HL-60/S4 treated with retinoic acid at 250 ng/mL for 4 days and 3 days (cell line): ENCODE results near the gene EEFSEC.

Experiments used
- in situ Hi-C: fragments of 300-500 bp; cut with MboI; formaldehyde crosslinking; loops from 2 replicates; pipeline ENCODE4 v1.7.0; 2022; ENCODE audit warnings: low sequenced_read_pairs

EEFSEC gene

DNA sequence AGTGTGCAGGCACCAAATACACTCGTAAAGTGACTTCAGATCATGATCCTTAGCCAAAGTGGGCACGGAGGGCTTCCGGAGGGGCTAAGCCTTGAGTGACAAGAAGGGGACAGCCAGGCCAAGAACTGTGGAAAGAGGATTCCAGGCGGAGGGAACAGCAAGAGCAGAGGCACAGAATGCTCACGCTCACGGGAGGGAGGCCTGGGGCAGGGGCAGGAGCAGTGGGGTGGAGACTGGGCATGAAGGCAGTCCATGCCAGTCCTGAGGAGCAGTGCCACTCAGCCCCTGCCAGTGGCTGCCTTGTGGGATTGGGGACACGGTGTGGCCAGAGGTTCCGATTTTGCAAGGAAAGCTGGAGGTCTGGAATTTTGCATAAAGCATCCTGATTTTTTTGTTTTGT, 277.4 kb downstream of the EEFSEC start:
- in situ Hi-C loops = no loop called here

GRCh38 chr3:128431803-128432300, 278.6 kb downstream of the EEFSEC start:
- in situ Hi-C loops = no loop called here

GRCh38 chr3:128432301-128432970, 279.2 kb downstream of the EEFSEC start:
- in situ Hi-C loops = no loop called here

DNA sequence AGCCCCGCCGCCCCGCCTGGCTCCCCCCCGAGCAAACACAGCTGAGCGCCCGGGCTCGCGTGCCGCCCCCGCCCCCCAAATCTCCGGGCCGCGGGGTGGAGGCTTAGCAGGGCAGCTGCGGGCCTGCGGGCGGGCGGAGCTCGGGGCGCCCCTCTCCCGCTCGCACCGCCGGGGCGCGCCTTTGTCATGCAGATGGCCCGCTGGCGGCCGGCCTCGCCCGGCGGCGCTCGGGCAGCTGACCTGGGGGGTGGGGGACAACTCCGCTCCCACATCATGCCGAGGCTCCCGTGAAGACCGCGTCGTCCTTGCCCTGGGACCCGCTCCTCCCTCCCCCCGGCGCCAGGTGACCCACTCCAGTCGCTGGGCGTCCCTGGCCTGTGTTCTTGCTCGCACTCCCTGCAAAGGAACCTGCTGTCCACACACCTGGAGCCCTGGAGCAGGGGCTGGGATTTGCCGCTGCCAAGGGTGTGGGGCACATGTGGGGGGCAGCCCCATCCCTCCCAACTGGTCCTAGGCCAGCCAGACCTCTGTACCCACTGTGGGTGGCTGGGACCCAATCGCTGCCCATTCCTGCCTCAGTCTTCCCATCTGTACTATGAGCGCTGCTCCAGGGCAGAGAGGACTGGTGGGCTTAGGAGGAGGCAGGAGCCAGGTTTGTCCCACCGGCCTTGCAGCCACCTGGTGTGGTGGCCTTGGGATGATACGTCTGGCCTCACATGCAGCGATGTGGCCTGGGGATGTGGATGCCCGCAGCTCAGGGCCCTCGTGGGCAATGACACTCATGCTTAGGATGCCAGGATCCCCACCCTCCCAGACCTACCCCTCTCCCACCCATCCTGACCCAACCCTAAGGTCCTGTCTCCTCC, 279.9 kb downstream of the EEFSEC start:
- in situ Hi-C loops = no loop called here

DNA sequence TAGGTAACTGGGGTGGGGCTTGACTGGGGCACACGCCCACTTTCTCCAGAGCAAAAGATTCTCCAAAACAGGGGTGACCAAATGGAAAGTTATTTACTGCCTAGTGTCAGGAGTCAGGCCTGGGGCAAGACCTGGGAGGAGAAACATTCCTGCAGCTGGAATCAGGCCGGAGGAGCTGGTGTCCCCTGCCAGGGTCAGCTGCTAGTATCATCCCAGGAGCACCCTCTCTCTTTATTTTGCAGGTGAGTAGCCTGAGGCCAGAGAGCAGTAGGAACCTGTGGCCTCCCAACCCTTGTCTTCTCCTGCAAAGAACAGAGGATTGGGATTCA, 280.5 kb downstream of the EEFSEC start:
- in situ Hi-C loops = no loop called here

DNA sequence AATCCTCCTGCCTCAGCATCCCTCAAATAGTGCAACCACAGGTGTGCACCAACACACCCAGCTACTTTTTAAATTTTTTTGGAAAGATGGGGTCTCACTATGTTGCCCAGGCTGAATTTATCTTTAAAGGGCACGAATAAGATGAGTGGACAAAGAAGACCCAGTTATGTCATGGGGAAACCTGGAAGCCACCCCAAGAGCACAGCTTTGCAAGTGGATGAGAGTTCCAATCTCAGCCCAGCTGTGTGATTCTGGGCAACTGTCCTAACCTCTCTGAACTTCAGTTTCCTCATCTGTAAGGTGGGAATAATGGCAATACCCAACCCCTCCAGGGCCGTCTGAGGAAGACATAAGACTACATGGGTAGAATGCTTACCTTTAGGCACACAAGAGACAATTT, 281.2 kb downstream of the EEFSEC start:
- in situ Hi-C loops = no loop called here

DNA sequence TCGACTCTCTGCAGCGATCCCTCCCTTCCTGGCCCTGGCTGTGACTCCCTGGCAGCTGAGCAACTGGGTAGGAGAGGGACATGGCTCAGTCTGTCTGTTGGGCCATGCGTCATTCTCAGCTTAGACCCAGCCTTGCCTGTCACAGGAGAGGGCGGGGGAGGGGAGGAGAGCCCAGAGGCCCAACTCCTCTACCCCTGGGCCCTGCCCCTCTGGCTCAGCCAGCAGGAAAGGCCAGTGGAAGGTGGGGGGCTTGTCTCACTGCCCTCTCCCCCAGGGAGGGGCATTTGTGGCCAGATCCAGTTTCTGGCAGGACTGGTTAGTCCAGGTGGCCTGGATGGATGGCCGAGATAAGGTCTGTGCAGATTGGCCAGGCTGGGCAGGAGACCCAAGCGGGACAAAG, 281.8 kb downstream of the EEFSEC start:
- in situ Hi-C loops = no loop called here

GRCh38 chr3:128435561-128435960, 282.3 kb downstream of the EEFSEC start:
- in situ Hi-C loops = no loop called here

GRCh38 chr3:128436214-128436613, 282.9 kb downstream of the EEFSEC start:
- in situ Hi-C loops = no loop called here

GRCh38 chr3:128438488-128439072, 285.3 kb downstream of the EEFSEC start:
- in situ Hi-C loops = no loop called here

- in situ Hi-C loops = no loop called here
These were observed 285.9 kb downstream of the EEFSEC start for GRCh38 chr3:128439226-128439625.

- in situ Hi-C loops = no loop called here
These were observed 288.8 kb downstream of the EEFSEC start for GRCh38 chr3:128442070-128442469.

- in situ Hi-C loops = no loop called here
These were observed 289.7 kb downstream of the EEFSEC start for GRCh38 chr3:128442949-128443348.

- in situ Hi-C loops = no loop called here
These were observed 290.5 kb downstream of the EEFSEC start for GRCh38 chr3:128443771-128444170.

DNA sequence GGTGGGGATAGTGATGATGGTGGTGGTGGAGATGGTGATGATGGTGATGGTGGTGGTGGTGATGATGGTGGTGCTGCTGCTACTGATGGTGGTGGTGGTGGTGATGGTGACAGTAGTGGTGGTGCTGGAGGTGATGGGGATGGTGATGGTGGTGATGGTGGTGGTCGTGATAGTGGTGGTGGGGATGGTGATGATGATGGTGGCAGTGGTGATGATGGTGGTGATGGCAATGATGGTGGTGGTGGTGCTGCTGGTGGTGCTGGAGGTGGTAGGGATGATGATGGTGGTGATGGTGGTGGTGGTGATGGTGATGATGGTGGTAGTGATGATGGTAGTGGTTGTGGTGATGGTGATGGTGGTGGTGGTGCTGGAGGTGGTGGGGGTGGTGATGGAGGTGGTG, 292.1 kb downstream of the EEFSEC start:
- in situ Hi-C loops = no loop called here

GRCh38 chr3:128446821-128447220, 293.5 kb downstream of the EEFSEC start:
- in situ Hi-C loops = no loop called here

DNA sequence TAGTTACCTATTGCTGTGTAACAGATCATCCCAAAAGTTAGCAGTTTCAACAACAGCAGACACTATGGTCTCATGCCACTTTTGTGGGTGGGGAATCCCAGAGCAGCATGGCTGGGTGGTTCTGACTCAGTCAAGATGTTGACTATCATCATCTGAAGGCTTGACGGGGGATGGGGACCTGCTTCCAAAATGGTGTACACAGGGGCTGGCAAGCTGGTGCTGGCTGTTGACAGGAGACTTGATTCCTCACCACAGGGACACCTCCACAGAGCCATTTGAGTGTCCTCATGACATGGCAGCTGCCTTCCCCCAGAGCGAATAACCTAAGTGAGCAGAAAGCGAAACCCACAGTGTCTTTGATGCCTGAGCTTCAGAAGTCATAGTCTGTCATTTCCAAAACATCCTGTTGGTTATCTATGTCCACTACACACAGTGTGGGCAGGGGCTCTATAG, 294.3 kb downstream of the EEFSEC start:
- in situ Hi-C loops = no loop called here

DNA sequence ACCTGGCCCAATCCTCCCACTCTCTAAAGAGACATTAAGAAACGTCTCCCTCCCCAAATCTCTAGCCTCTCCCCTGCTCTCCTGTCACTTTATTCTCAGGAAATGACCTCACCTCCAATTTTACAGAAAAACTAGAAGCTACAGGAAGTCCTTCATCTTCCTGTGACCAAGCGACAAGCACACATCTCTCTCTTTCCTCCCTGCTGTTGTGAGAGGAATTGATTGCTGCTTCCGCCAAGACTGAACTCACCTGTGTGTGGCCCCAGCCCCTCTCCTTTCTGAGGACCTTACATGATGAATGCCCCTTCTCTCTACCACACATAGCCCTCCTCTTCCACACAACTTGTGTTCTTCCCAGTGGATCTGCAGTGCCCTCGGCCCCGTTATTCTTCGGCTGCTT, 295.2 kb downstream of the EEFSEC start:
- in situ Hi-C loops = no loop called here

- in situ Hi-C loops = no loop called here
These were observed 295.9 kb downstream of the EEFSEC start for GRCh38 chr3:128449111-128449638.

- in situ Hi-C loops = no loop called here
These were observed 298.8 kb downstream of the EEFSEC start for GRCh38 chr3:128452120-128452519.

GRCh38 chr3:128452678-128453275, 299.5 kb downstream of the EEFSEC start:
- in situ Hi-C loops = no loop called here
